Measurements from ENCODE around the gene SNTG2.

The SNTG2 gene

GRCh38 chr2:1282552-1282951 lies 331.9 kb downstream of the SNTG2 start:
- no peak for DNase-seq (ENCODE audit: low read depth in 2 of 2)

- DNase-seq (ENCODE audit: low read depth in 2 of 2) = no peak
Measured at GRCh38 chr2:1283020-1283801, 332.6 kb downstream of the SNTG2 start.

- no peak for DNase-seq (ENCODE audit: low read depth in 2 of 2)
Measured at GRCh38 chr2:1283871-1284270, 333.2 kb downstream of the SNTG2 start.

GRCh38 chr2:1286929-1287328 lies 336.3 kb downstream of the SNTG2 start:
- DNase-seq (ENCODE audit: low read depth in 2 of 2) = no peak

GRCh38 chr2:1287427-1287826 lies 336.8 kb downstream of the SNTG2 start:
- no peak for DNase-seq (ENCODE audit: low read depth in 2 of 2)

GRCh38 chr2:1294900-1295299 lies 344.3 kb downstream of the SNTG2 start:
- no peak for DNase-seq (ENCODE audit: low read depth in 2 of 2)

- no peak for DNase-seq (ENCODE audit: low read depth in 2 of 2)
Measured at GRCh38 chr2:1295740-1296139, 345.1 kb downstream of the SNTG2 start.

GRCh38 chr2:1297372-1298159 lies 346.9 kb downstream of the SNTG2 start:
- no peak for DNase-seq (ENCODE audit: low read depth in 2 of 2)

GRCh38 chr2:1299043-1299442 lies 348.4 kb downstream of the SNTG2 start:
- DNase-seq (ENCODE audit: low read depth in 2 of 2) = no peak

- DNase-seq (ENCODE audit: low read depth in 2 of 2) = no peak
Measured at GRCh38 chr2:1300284-1300683, 349.6 kb downstream of the SNTG2 start.

- DNase-seq (ENCODE audit: low read depth in 2 of 2) = no peak
Measured at GRCh38 chr2:1301056-1301455, 350.4 kb downstream of the SNTG2 start.

- no peak for DNase-seq (ENCODE audit: low read depth in 2 of 2)
Measured at GRCh38 chr2:1305342-1306013, 354.8 kb downstream of the SNTG2 start.

GRCh38 chr2:1306014-1306686 lies 355.5 kb downstream of the SNTG2 start:
- no peak for DNase-seq (ENCODE audit: low read depth in 2 of 2)

GRCh38 chr2:1306687-1307516 lies 356.3 kb downstream of the SNTG2 start:
- DNase-seq (ENCODE audit: low read depth in 2 of 2) = no peak

- no peak for DNase-seq (ENCODE audit: low read depth in 2 of 2)
Measured at GRCh38 chr2:1307670-1308069, 357.0 kb downstream of the SNTG2 start.

- no peak for DNase-seq (ENCODE audit: low read depth in 2 of 2)
Measured at GRCh38 chr2:1308678-1309077, 358.0 kb downstream of the SNTG2 start.

- DNase-seq (ENCODE audit: low read depth in 2 of 2) = no peak
Measured at GRCh38 chr2:1309507-1309906, 358.9 kb downstream of the SNTG2 start.

- no peak for DNase-seq (ENCODE audit: low read depth in 2 of 2)
Measured at GRCh38 chr2:1310202-1310601, 359.6 kb downstream of the SNTG2 start.

GRCh38 chr2:1310866-1311265 lies 360.2 kb downstream of the SNTG2 start:
- no peak for DNase-seq (ENCODE audit: low read depth in 2 of 2)

GRCh38 chr2:1313240-1313924 lies 362.7 kb downstream of the SNTG2 start:
- DNase-seq (ENCODE audit: low read depth in 2 of 2) = no peak

GRCh38 chr2:1314254-1314653 lies 363.6 kb downstream of the SNTG2 start:
- DNase-seq (ENCODE audit: low read depth in 2 of 2) = no peak

Measured in stimulated activated CD4-positive, alpha-beta T cell treated with anti-CD3 and anti-CD28 coated beads, Interleukin-15, amount 100 ng/mL, for 48 hours (primary cell).